Colonic mucosa (tissue), 4 donors: Measurements from ENCODE around the gene MTMR2. TPM values are rescaled to one million over a fixed set of nuclear protein-coding genes. Genes with fewer than 3 reads are reported as not detected.

Experiments used
- DNase-seq: peaks from one replicate; pipeline ENCODE4 v3.0.0-alpha.2; 2020
- H3K27ac ChIP-seq: fragments of 200-600 bp; one replicate; pipeline ENCODE4 v1.8.0; 2021
- H3K27me3 ChIP-seq: fragments of 200-600 bp; one replicate; pipeline ENCODE4 v1.8.0; 2021
- H3K36me3 ChIP-seq: fragments of 200-600 bp; one replicate; pipeline ENCODE4 v1.8.0; 2021
- H3K4me1 ChIP-seq: fragments of 200-600 bp; one replicate; pipeline ENCODE4 v1.8.0; 2021; ENCODE audit warnings: mild to moderate bottlenecking
- H3K4me3 ChIP-seq: fragments of 200-600 bp; one replicate; pipeline ENCODE4 v1.8.0; 2021
- H3K9ac ChIP-seq, 2 donors: one replicate each; pipeline ENCODE4 v1.7.0; 2013; ENCODE audit warnings: control low read depth in 2 of 2, low read depth in 2 of 2, low read length in 2 of 2
- H3K9me3 ChIP-seq: fragments of 200-600 bp; one replicate; pipeline ENCODE4 v1.8.0; 2021
- CTCF ChIP-seq: fragments of 200-600 bp; IDR thresholded peaks from one replicate; pipeline ENCODE4 v1.8.0; 2022; ENCODE audit warnings: antibody characterized with exemption, mild to moderate bottlenecking
- intact Hi-C: fragments of 100-400 bp; cut with DNase I; formaldehyde crosslinking; loops from one replicate; pipeline ENCODE4 v1.14.1; 2022
- total RNA-seq, 2 donors: library from RNA; stranded (reverse); fragmentation: NEBNext Ultra II Directional in 1 of 2; extraction: Animal tissue kit (Norgen Biotek cat#: 25700) in 1 of 2; gene quantifications; one replicate each; pipeline ENCODE4 v1.2.1, GENCODE V29; 2021
- donor health status: healthy.
- donor health status: DM: no; HTN: no; CAD: no.
- donor health status: DM: no; HTN: no; CAD: no.

MTMR2 gene
- total RNA-seq, 2 donors from 2014 or later: 29.3 to 34.3 TPM

GRCh38 chr11:95919514-95919913, 4.4 kb downstream of the MTMR2 start:
- no peak for DNase-seq
- Histone ChIP-seq H3K9ac (no peak overlapping the region), H3K4me1 (no peaks in the 10 kb centered on the region), H3K27me3 (no peaks in the 10 kb centered on the region), H3K36me3 (no peaks in the 10 kb centered on the region), H3K9me3 (no peaks in the 10 kb centered on the region), H3K4me3 (no peak overlapping the region), H3K27ac (no peak overlapping the region)
- intact Hi-C loops: no loop called here
- no peak for TF ChIP-seq CTCF

- intact Hi-C loops: no loop called here
- Histone ChIP-seq H3K4me1 (no peaks in the 10 kb centered on the region), H3K36me3 (no peaks in the 10 kb centered on the region), H3K27ac (no peak overlapping the region), H3K9me3 (no peaks in the 10 kb centered on the region), H3K4me3 (no peak overlapping the region), H3K27me3 (no peaks in the 10 kb centered on the region), H3K9ac (no peak overlapping the region)
- no peak for DNase-seq
- TF ChIP-seq CTCF: no peak
Measured at GRCh38 chr11:95918720-95919119, 5.2 kb downstream of the MTMR2 start.

- DNase-seq: no peak
- Histone ChIP-seq H3K27ac (no peak overlapping the region), H3K9me3 (no peaks in the 10 kb centered on the region), H3K9ac (no peak overlapping the region), H3K4me3 (no peak overlapping the region), H3K36me3 (no peaks in the 10 kb centered on the region), H3K4me1 (no peaks in the 10 kb centered on the region), H3K27me3 (no peaks in the 10 kb centered on the region)
- intact Hi-C loops: no loop called here
- TF ChIP-seq CTCF: no peak
Measured at GRCh38 chr11:95918056-95918455, 5.9 kb downstream of the MTMR2 start.

GRCh38 chr11:95917193-95918036, 6.5 kb downstream of the MTMR2 start:
- Histone ChIP-seq H3K9ac (no peak overlapping the region), H3K4me3 (no peak overlapping the region), H3K36me3 (no peaks in the 10 kb centered on the region), H3K4me1 (no peaks in the 10 kb centered on the region), H3K27me3 (no peaks in the 10 kb centered on the region), H3K27ac (no peak overlapping the region), H3K9me3 (no peaks in the 10 kb centered on the region)
- intact Hi-C loops: no loop called here
- no peak for TF ChIP-seq CTCF
- DNase-seq: no peak

GRCh38 chr11:95916049-95916448, 7.9 kb downstream of the MTMR2 start:
- H3K9ac ChIP-seq: no peak overlapping the region
- intact Hi-C loops: no loop called here
- H3K27ac ChIP-seq: no peak overlapping the region
- H3K4me3 ChIP-seq: no peak overlapping the region
- H3K36me3 ChIP-seq: no peaks in the 10 kb centered on the region
- H3K9me3 ChIP-seq: no peaks in the 10 kb centered on the region
- TF ChIP-seq CTCF: no peak
- no peak for DNase-seq
- H3K27me3 ChIP-seq: no peaks in the 10 kb centered on the region
- H3K4me1 ChIP-seq: no peaks in the 10 kb centered on the region
